ENCODE measurements around the gene ZNF808. TPM values are rescaled to one million over a fixed set of nuclear protein-coding genes. Genes with fewer than 3 reads are reported as not detected.
A peak's percentile ranks its signal among the peaks of the same experiment; 100 is the strongest.

ZNF808 gene
- total and polyA plus RNA-seq, 9 of the 15 experiments (the other 6 are each of a cell fraction or from before 2014, with no cell fraction given) = 3.1 to 20.1 (median 10.9) TPM

GRCh38 chr19:52527134-52527955, at the start of gene ZNF808 (continued):
- TF ChIP-seq PHB (CRISPR knock-in tag; IDR thresholded peaks at IDR 0.05) (no peak), RFX1 (IDR thresholded peaks at IDR 0.05) (peak; percentile 79), STAT6 (CRISPR knock-in tag; IDR thresholded peaks at IDR 0.05) (no peak), HEY1 (CRISPR knock-in tag; IDR thresholded peaks at IDR 0.05; ENCODE audit: borderline replicate concordance) (no peak), ADNP (tag; IDR thresholded peaks at IDR 0.05) (no peak), SP2 (IDR thresholded peaks at IDR 0.05; ENCODE audit: extremely low read depth, low read depth, low read length, poor library complexity, severe bottlenecking) (no peak), ZBED1 (IDR thresholded peaks at IDR 0.05) (no peak), ZNF408 (CRISPR knock-in tag; IDR thresholded peaks at IDR 0.05; ENCODE audit: low read depth) (no peak), MLLT1 (IDR thresholded peaks at IDR 0.05) (no peak), RBM22 (IDR thresholded peaks at IDR 0.05; ENCODE audit: low read depth, low read length, poor library complexity, severe bottlenecking) (no peak), CC2D1A (IDR thresholded peaks at IDR 0.05) (no peak), TFE3 (CRISPR knock-in tag; IDR thresholded peaks at IDR 0.05) (no peak), ZNF197 (CRISPR knock-in tag; IDR thresholded peaks at IDR 0.05; ENCODE audit: low read depth) (no peak), CTBP1 (IDR thresholded peaks at IDR 0.05; ENCODE audit: borderline replicate concordance) (no peak), MCM7 (IDR thresholded peaks at IDR 0.05) (no peak), SNAPC5 (CRISPR knock-in tag; IDR thresholded peaks at IDR 0.05) (no peak), POLR2G (IDR thresholded peaks at IDR 0.05; ENCODE audit: low read depth, low read length) (peak; percentile 72), NFYB (IDR thresholded peaks at IDR 0.05; ENCODE audit: extremely low read depth, insufficient read length) (no peak), ZC3H11A (IDR thresholded peaks at IDR 0.05; ENCODE audit: low read depth, low read length) (no peak)
- TF ChIP-seq, protein P1, sequence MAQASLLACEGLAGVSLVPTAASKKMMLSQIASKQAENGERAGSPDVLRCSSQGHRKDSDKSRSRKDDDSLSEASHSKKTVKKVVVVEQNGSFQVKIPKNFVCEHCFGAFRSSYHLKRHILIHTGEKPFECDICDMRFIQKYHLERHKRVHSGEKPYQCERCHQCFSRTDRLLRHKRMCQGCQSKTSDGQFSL (CRISPR knock-in tag; IDR thresholded peaks at IDR 0.05) = no peak
- TF ChIP-seq, protein P1 (tag; IDR thresholded peaks at IDR 0.05) = no peak
